OCI-LY7 (cell line): ENCODE data around the gene ARHGEF38.

Experiments
- CTCF ChIP-seq: fragments of 200-600 bp; sonication (generic); conservative IDR thresholded peaks from 2 replicates; pipeline ENCODE4 v1.5.1; 2014; ENCODE audit warnings: mild to moderate bottlenecking, antibody characterized with exemption, low read length, moderate library complexity, mixed read lengths
- EZH2phosphoT487 ChIP-seq: fragments of 200-600 bp; sonication (generic); IDR thresholded peaks from 2 replicates; pipeline ENCODE4 v1.6.1; 2018; ENCODE audit warnings: low read depth, borderline replicate concordance, mild to moderate bottlenecking, mixed run types, antibody characterized with exemption, low read length, moderate library complexity, mixed read lengths

- TF ChIP-seq CTCF: no peak
- TF ChIP-seq EZH2phosphoT487: no peak
Observed at GRCh38 chr4:105542039-105542438, 10.4 kb upstream of the ARHGEF38 start.
